Measurements from ENCODE around the gene QRICH2.
"Not testable (repeated sequence)": the region's sequence is repeated elsewhere in the genome, so short reads cannot be mapped to it uniquely, and the experiment has no call there.

Gene QRICH2

DNA sequence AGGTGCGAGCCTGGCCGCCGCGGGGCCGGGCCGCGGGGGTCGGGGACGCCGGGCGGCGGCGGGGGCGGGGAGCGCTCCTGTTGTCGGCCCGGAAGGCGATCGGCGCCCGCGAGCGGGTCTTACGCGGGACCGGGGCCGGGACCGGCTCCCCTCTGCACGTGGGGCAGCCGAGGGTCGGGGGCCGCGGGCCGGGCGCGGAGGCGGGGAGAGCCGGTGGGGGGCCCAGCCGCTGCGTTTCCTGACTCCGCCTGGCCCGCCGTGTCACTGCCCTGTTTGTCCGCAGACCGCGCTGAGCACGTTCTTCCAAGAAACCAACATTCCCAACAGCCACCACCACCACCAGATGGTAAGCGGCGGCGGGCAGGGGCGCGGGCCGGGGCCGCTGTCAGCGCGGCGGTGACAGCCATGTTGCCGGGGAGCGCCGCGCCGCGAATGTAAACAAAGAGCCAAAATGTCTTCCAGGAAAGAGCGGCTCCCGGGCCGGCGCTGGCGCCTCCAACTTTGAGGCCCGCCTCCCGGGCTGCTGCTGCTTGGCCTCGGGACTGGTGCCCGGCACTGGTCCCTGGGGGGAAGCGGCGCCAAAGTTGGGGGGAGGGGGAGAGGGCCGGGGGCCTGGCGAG lies 42.3 kb downstream of the QRICH2 start:
- DNase-seq = peak; percentile 52 to 77 (median 63)

DNA sequence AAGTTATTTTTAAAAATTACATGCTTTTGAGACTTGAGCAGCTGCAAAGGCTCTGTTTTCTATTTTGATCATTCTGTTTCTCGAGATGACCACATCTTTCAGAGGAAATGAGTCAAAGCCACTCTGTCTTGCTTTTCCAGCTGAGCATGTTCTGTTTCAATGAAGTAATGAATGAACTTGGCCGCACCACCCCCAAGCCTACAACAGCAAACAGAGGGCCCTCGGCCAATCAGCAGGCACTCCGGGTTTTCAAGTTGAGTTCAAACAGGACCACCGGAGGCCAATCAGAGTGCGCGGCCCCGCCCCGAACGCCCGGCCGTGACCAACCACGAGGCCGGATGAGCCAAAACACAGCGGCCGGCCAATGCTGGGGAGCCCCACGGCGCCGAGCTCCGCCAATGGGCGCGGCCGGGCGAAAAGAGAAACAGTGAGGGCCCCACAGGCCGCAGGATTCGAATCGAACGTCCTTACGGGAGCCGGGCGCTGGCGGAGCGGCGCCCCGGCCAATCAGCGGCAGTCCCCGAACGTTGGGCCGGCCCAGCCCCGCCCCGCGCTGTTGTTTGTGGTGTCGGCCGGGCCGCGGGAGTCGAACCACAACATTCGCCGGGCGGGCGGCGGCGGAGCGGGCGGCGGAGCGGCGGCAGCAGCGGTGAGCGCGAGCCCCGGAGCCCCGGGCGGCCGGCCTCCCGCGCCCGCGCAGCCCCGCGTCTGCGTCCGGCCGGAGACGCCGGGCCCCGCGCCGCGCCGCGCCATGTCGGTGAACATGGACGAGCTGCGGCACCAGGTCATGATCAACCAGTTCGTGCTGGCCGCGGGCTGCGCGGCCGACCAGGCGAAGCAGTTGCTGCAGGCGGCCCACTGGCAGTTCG lies 43.1 kb downstream of the QRICH2 start, which contains the start of gene UBALD2:
Gene UBALD2 (plus strand): TSS at position 594 of the 869 bp plus-strand sequence. CDS start 158 bp downstream, at position 752.
- DNase-seq = peak; percentile 99 to 100 (median 100)

DNA sequence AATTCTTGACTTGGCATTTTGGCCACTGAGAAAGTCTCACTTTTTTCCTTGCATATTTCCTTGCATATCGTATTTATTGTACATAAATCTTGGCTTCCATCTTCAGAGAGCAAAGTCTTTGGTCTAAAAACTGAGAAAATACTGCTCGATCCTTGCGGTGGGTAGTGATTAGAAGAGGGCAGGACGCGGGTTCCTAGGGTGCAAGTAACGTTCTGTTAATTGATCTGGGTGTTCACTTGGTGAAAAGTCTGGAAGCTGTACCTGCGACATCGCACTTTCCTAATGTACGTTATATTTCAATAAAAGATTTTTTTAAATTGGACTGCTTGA lies 43.7 kb downstream of the QRICH2 start:
- DNase-seq = no peak

DNA sequence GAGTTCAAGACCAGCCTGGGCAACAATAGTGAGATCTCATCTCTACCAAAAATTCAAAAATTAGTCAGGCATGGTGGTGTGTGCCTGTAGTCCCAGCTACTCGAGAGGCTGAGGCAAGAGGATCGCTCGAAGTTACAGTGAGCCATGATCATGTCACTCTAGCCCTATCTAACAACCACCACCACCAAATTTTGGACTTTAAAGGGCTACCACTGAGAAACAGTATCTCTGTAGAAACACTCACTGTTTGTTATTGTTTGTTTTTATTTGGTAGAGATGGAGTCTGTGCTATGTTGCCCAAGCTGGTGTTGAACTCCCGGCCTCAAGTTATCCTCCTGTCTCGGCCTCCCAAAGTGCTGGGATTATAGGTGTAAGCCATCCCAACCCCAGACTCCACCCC lies 44.2 kb downstream of the QRICH2 start:
- no peak for DNase-seq

DNA sequence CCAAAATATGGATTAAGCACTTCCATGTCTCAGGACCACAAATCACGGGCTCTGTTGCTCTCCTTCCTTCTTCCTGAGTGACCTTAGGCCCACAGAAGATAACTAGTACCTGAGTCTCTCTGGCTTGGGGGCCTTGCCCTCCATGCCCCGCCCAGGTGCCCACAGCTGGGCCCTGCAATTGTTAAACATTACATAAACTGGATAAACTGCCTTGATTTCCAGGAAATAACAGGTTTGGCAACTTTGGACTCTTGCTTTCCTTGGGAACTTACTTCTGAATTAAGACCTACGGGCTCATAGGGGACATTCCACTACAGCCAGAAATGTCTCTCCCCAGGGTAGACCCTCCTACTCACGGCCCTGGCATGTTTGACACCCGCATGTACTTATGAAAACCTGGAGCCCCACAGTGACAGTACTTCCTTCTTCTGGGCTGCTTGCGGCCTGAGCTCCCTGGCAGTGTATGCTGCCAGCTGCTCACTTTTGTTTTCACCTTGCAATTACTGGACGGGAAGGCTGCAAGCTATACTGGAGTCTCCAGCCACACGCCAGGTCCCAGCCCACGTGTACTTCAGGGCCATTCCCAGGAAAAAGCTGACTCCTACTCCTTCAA lies 45.2 kb downstream of the QRICH2 start:
- DNase-seq = peak; percentile 86 to 90 (median 90)

DNA sequence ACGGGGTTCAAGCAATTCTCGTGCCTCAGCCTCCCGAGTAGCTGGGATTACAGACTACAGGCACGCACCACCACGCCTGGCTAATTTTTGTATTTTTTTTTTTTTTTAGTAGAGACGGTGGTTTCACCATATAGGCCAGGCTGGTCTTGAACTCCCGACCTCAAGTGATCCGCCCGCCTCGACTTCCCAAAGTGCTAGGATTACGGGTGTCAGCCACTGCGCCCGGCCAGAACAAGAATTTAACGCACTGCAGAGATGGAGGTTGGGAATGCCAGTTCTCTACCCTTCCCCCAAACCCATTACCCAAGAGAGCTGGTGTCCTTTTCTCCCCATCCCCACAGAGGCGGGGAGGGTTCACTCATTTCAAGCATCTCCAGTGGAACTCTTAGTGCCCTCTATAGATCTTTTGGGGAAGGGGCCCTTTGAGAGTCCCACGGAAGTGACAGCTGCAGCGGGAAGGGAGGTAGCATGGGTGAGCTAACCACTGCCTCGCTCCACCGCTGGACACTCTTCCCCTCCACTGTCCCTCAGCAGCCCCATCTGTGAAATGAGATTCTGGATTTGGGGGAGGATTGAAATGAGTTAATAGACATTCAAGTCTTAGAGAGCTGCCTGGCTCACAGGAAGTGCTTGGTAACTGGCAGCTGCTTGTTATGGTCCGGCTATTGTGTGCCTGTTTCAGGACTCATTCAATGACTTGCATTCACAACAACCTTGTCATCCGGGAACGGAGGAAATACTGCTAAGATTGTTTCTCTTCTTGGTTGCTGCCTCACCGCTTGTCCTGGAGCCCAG lies 46.5 kb downstream of the QRICH2 start:
- peak in 1 of 3 donors; percentile 35 for DNase-seq

DNA sequence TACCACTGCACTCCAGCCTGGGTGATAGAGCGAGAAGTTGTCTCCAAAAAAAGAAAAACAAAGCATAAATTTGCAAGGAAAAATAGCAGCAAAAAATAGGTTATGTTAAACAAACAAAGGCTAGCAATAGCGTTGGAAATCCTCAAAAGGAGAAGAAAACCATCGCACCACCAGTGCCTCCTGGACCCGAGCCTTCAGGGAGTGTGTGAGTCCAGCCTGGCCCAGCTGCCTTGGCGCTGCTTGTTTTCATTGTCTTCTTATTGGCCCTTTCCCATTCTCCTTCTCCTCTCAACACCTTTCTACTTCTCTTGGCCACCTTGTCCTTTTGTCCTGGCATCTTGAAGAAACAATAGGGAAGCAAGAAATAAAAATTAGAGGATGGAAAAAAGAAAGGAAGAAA lies 47.4 kb downstream of the QRICH2 start:
- DNase-seq = no peak

DNA sequence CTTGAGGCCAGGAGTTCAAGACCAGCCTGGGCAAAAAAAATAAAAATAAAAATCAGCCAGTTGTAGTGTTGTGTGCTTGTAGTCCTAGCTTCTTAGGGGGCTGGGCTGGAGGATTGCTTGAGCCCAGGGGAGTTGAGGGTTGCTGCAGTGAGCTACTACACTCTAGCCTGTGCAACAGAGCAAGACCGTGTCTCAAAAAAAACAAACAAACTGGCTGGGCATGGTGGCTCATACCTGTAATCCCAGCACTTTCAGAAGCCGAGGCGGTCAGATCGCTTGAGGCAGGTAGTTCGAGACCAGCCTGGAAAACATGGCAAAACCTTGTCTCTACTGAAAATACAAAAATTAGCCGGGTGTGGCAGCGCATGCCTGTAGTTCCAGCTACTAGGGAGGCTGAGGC lies 47.9 kb downstream of the QRICH2 start:
- DNase-seq = no peak

DNA sequence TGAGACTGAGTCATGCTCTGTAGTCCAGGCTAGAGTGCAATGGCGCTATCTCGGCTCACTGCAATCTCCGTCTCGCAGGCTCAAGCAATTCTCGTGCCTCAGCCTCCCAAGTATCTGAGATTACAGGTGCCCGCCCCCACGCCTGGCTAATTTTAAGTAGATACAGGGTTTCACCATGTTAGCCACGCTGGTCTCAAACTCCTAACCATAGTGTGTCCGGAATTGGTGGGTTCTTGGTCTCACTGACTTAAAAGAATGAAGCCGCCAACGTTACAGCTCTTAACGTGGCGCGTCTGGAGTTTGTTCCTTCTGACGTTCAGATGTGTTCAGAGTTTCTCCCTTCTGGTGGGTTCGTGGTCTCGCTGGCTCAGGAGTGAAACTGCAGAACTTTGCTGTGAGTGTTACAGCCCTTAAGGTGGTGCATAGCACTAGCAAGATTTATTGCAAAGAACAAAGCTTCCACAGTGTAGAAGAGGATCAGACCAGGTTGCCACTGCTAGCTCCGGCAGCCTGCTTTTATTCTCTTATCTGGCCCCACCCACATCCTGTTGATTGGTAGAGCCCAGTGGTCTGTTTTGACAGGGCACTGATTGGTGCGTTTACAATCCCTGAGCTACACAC lies 51.5 kb downstream of the QRICH2 start:
- not testable (repeated sequence) for DNase-seq

DNA sequence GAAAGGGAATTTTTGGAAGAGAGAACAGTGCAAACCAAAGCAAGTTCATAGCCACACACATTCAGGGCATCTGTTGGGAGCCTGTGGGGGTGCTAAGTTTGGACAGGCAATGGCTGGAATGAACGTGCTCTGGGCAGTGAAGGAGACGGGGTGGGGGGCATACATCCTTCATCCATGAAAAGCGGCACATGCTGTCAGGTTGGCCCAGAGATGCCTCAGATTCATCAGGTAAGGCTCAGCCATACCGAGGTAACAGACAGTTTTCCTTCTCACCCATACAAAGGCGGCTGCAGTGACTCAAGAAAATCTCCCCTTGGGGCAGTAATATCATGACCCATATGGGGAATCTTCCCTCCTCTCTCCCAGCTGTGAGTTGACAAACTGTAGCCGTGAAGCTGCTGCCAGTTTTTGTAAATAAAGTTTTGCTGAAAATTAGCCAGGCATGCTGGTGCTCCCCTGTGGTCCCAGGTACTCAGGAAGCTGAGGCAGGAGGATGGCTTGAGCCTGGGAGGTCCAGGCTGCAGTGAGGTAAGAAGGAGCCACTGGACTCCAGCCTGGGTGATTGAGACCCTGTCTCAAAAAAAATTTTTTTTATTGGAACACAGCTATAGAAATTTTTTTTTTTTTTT lies 52.2 kb downstream of the QRICH2 start:
- DNase-seq = peak in 1 of 3 donors; percentile 52

DNA sequence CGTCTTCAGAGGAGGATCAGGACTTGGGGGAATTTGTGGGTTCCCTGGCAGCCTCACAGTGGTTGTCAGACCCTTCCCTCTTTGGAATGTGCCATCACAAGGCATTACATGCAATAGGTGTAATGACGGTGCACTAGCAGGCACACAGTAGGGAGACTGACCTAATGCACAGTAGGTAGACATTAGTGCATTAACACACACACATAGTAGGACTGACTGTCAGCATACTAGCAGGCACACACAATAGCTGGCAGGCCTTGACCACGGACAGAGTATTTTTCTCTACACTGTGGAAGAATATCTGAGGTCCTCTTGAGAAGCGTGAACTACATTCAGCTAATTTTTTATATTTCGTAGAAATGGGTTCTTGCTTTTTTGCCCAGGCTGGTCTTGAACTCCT lies 53.8 kb downstream of the QRICH2 start:
- no peak for DNase-seq

DNA sequence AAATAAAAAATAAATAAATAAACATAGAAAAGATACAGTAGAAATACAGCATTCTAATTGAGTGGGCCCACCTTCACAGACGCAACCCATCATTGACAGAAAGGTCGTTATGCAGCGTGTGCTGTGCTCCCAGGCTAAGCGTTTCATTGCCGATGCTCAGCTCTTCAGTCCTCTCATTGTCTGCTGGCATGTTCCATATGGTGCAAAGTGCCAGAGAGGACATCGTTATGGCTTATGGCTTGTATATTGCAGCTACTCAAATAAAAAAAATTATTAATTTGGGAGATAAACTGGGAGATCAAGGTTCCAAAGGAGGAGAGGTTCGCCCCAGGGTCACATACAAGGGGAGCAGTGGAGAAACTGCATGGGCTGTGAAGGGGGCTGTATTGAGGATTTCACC lies 54.2 kb downstream of the QRICH2 start:
- DNase-seq = no peak

DNA sequence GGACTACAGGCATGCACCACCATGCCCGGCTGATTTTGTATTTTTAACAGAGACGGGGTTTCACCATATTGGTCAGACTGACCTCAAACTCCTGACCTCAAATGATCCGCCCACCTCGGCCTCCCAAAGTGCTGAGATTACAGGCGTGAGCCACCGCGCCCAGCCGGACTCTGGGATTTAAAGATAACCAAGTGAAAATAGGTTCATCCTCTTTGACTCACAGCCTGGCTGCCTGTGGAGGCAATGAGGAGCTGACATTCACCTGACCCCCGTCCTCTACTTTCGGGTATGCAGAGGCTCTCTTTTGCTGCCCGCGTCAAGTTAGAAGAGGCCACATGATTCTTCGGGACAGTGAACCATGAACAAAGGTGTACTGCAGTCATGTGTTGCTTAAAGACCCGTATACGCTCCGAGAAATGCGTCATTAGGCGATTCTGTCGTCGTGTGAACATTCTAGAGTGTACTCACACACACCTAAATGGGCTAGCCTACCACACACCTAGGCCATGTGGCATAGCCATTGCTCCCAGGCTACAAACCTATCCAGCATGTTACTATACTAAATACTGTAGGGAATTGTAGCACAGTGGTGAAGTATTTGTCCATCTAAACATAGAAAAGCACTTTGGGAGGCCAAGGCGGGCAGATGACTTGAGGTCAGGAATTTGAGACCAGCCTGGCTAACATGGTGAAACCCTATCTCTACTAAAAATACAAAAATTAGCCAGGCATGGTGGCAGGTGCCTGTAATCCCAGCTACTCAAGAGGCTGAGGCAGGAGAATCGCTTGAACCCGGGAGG lies 54.9 kb downstream of the QRICH2 start:
- peak in 2 of 3 donors; percentile 39 to 45 for DNase-seq

DNA sequence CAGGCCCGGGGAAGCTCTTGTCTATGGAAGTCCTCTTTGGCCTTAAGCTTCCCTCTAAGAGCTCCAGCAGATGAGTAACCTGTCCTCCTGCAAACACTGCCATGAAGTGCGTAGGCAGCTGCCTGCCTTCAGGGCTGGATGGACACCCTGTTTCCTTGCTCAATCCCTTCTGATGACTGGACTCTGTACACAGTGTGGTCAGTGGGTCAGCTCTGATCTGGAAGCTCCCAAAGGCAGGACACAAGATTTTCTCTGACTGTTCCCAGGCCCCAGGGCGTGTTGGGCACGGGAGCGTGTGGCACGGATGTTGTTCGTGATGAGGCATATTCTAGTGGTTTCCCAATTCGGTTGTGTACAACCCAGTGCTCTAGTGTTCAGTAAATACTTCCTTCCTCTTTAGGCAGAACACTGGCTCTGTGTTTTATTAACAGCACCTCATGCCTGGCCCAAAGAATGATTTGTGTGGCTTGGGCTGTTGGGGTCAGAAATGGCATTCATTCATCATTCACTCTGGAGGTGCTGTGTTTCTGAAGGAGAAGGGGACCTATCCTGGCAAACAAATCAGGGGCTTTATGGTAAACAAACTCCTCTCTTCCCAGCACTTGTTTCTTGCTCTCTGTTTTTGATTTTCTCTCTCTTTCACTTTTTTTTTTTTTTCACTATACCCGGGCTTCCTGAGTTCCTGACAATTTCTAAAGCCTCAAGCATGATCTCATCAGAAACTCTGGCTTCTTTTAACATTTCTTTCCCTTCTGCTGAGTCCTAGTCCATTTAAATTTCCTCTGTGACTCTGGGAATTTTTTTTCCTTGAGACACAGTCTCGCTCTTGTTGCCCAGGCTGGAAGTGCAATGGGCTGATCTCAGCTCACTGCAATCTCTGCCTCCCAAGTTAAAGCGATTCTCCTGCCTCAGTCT lies 55.8 kb downstream of the QRICH2 start:
- DNase-seq = peak; percentile 94 to 99 (median 97)

DNA sequence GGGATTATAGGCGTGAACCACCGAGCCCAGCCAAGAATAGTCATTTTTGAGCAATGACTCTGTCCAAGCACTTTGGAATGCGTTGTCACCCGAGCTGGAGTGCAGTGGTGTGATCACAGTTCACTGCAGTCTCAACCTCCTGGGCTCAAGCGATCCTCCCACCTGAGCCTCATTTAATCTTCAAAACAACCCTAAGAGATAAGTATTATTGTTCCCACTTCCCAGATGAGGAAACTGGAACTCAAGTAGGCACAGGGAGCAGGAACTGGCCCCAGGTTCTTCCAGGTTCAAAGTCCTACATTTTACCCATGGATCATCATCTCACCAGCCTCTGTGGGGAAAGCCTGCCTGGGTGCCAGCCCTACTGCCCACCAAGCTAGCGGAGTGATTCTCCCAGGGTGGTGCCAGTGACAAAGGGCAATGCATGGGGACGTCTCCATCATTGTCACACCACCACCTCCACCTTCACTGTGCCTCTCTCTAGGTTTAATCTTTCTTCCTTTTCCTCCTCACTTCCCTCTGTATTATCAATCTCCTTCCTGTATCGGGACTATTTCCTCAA lies 56.5 kb downstream of the QRICH2 start:
- DNase-seq = no peak

DNA sequence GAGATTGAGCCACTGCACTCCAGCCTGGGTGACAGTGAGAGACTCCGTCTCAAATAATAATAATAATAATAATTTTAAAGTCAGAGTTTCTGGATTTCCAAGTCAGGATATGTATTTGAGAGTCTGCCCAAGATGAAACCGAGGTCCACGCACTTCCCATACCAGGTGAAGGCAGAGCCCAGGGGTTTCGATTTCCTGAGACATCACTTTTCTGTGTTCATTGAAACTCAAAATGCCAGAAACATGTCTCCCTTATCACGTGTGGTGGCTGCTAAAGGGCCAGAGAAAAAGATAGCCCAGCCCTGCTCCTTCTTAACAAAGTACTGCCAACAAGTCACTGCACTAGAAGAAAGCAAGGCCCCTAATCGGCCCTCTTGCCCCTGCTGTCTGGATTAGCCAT lies 57.9 kb downstream of the QRICH2 start:
- no peak for DNase-seq

DNA sequence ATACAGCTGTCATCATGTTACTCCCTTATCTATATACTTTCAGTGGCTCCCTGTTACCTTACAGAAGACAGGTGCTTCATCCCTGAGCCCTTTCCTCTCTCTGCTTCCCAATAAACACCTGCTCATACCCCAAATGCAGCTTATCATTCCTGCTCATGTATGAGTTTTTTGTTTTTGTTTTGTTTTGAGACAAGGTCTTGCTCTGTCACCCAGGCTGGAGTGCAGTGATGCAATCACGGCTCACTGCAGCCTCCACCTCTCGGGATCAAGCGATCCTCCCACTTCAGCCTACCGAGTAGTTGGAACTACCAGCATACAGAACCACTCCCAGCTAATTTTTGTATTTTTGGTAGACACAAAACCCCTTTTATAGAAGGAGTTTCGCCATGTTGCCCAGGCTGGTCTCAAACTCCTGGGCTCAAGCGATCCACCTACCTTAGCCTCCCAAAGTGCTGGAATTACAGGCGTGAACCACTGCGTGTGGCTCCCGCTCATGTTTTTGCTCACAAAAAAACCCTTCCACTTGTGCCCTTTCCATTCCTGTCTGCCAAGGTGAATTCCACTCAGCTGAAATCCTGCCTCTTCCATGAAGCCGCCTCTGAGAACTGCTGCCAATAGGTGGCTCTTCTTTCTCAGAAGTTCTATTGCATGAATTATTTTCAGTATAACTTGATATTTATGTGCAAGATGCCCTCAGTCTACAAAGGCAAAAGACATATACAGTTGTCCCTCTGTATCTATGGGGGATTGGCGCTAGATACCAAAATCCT lies 59.9 kb downstream of the QRICH2 start:
- no peak for DNase-seq

DNA sequence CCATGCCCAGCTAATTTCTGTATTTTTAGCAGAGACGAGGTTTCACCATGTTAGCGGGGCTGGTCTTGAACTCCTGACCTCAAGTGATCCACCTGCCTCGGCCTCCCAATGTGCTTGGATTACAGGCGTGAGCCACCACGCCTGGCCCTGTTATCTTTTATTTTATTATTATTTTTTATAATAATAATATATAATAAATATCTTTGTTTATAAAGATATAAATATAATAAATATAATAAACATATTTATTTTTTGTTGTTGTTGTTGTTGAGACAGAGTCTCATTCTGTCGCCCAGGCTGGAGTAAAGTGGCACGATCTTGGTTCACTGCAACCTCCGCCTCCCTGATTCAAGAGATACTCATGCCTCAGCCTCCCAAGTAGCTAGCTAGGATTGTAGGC lies 60.8 kb downstream of the QRICH2 start:
- DNase-seq = no peak

Measured in suppressor macrophage treated with lipopolysaccharide for 1 hour (primary cell).